Measurements from ENCODE around the gene SUN2. TPM values are rescaled to one million over a fixed set of nuclear protein-coding genes. Genes with fewer than 3 reads are reported as not detected.
A peak's percentile ranks its signal among the peaks of the same experiment; 100 is the strongest.

Gene SUN2
- total and polyA plus RNA-seq, 10 of the 15 experiments (the other 5 are each of a cell fraction or from before 2014, with no cell fraction given), result 0.18 to 107 (median 35.9) TPM

DNA sequence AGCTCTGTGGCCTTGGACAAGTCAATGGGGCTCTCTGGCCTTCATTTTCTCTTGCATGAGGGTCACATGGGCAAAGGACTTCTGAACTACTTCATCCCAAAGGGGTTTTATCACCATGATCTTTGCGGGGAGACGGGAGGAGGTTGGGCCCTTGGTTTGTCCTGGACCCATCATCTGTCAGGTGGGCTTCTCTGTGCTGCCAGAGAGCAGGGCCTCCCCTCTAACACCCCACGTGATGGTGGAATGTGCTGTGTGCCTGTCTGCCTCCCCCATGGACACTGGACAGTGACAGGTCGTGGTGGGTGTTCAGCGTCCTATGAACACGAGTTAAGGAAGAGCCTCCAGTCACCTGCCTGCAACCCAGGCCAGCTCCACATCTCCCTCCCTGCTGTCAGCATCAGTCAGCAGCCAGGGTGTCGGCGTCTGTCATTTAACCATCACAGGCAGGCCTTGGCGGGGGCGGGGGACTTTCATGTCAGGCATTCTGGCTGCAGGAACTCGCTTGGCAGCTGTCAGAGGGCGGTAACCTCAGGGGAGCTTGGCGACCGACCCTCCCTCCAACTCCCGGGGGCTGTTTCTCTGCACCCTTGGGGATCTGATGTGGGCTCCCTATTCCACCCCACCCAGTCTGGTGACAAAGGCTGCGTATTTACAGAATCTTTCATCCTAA lies 2.6 kb upstream of the SUN2 start:
- ChIA-PET POLR2A (interaction anchor here (0.6 to 3.3 kb wide), 7 partner anchors 9 to 743 kb away, joined by 3 to 15 read pairs (median 3); partner anchors contain the start of gene GTPBP1), SMC1A (ENCODE audit: uncharacterized antibody, unreplicated experiment) (interaction anchor here (1.2 to 2.0 kb wide), 2 partner anchors 11 to 59 kb away, joined by 3 to 5 read pairs; no protein-coding TSS in a partner anchor), RAD21 (ENCODE audit: unreplicated experiment) (interaction anchor here (0.9 to 1.4 kb wide), 2 partner anchors 8 to 51 kb away, joined by 3 read pairs; no protein-coding TSS in a partner anchor), CTCF (interaction anchor here (1.0 to 7.5 kb wide), 3 partner anchors 8 to 34 kb away, joined by 4 to 42 read pairs (median 4); no protein-coding TSS in a partner anchor)
- DNase-seq (ENCODE audit: low read depth, low spot score) (no peak), FAIRE-seq (no peak), ATAC-seq (no peak)
- H3K4me3 ChIP-seq, result no peak overlapping the region
- no peaks in the 10 kb centered on the region for H3K36me3 ChIP-seq (ENCODE audit: control insufficient read depth in 2 of 2, insufficient read depth in 2 of 2, low read length in 1 of 2)
- no peak overlapping the region for H3K9ac ChIP-seq (ENCODE audit: control insufficient read depth, insufficient read depth, low read length)
- H3K79me2 ChIP-seq (ENCODE audit: control insufficient read depth, insufficient read depth, low read length), result peaks cover 34% of the 10 kb centered on the region
- intact Hi-C loops (cut with micrococcal nuclease; ENCODE audit: unreplicated experiment) (loop anchor here (10.0 kb wide), 1 partner anchor 914 kb away; the partner anchor contains the start of genes ANKRD54 and EIF3L), in situ Hi-C loops (cut with MboI) (no loop called here)
- 36% methylated on average over 16 of the region's 16 CpGs for WGBS (ENCODE audit: insufficient coverage, insufficient replicate concordance, low lambda C conversion rate, missing lambda C conversion rate)
- no peaks in the 10 kb centered on the region for H3K27me3 ChIP-seq (replicated peaks in 1 of 2; ENCODE audit: control insufficient read depth in 2 of 2, insufficient read depth in 2 of 2, low read length in 1 of 2)
- peak overlapping the region; percentile 68 for H3K4me2 ChIP-seq (ENCODE audit: control insufficient read depth, insufficient read depth)
- no peaks in the 10 kb centered on the region for H4K20me1 ChIP-seq (ENCODE audit: control insufficient read depth, insufficient read depth)
- H3K27ac ChIP-seq (ENCODE audit: control insufficient read depth, insufficient read depth), result no peak overlapping the region
- no peak overlapping the region for H2AFZ ChIP-seq (ENCODE audit: control insufficient read depth, low read depth, low read length)
- no TSS peak for BruUV-seq (replicated peaks)
- H3K4me1 ChIP-seq (ENCODE audit: control insufficient read depth, insufficient read depth, low read length), result peaks cover 27% of the 10 kb centered on the region
- H3K9me3 ChIP-seq (replicated peaks; ENCODE audit: control insufficient read depth, insufficient read depth, low read length), result no peaks in the 10 kb centered on the region
- 0 out of 2 replicates have a peak, but pooled peaks have one; percentile 22 for TF ChIP-seq POLR2A (IDR thresholded peaks at IDR 0.05; ENCODE audit: low read depth, low read length)
- TF ChIP-seq ZBTB11 (CRISPR knock-in tag; IDR thresholded peaks at IDR 0.05), result no peak
- no peak for TF ChIP-seq BACH1 (IDR thresholded peaks at IDR 0.05; ENCODE audit: borderline replicate concordance)
- TF ChIP-seq YY1 (IDR thresholded peaks at IDR 0.05; ENCODE audit: low read depth, low read length), result 0 out of 2 replicates have a peak, but pooled peaks have one; percentile 5
- no peak for TF ChIP-seq EZH2 (IDR thresholded peaks at IDR 0.05; ENCODE audit: borderline replicate concordance, control insufficient read depth, low read depth, low read length)
- no peak for TF ChIP-seq ZNF384 (IDR thresholded peaks at IDR 0.05; ENCODE audit: borderline replicate concordance, low read depth, low read length)
- no peak for TF ChIP-seq MEF2A (IDR thresholded peaks at IDR 0.05; ENCODE audit: insufficient read depth, low read depth, low read length)
- TF ChIP-seq LARP7 (IDR thresholded peaks at IDR 0.05), result no peak
- no peak for TF ChIP-seq RBBP5 (conservative IDR thresholded peaks at IDR 0.05)
- no peak for TF ChIP-seq STAT1 (conservative IDR thresholded peaks at IDR 0.05)
- no peak for TF ChIP-seq ZNF207 (IDR thresholded peaks at IDR 0.05; ENCODE audit: borderline replicate concordance)
- TF ChIP-seq ZNF687 (IDR thresholded peaks at IDR 0.05), result no peak
- TF ChIP-seq TBL1XR1 (IDR thresholded peaks at IDR 0.05; ENCODE audit: low read depth, low read length), result no peak
- TF ChIP-seq POU2F2 (IDR thresholded peaks at IDR 0.05; ENCODE audit: borderline replicate concordance, low read depth, low read length), result no peak
- TF ChIP-seq EP300 (IDR thresholded peaks at IDR 0.05; ENCODE audit: borderline replicate concordance in 1 of 2, control insufficient read depth in 1 of 2, low read depth in 2 of 2, low read length in 2 of 2), result no peak

Data from GM12878 (cell line).